ENCODE results near the gene FBXL14. TPM values are rescaled to one million over a fixed set of nuclear protein-coding genes. Genes with fewer than 3 reads are reported as not detected.

The FBXL14 gene
- total RNA-seq, 4 donors from 2014 or later: 10.9 to 16.4 (median 13.1) TPM

DNA sequence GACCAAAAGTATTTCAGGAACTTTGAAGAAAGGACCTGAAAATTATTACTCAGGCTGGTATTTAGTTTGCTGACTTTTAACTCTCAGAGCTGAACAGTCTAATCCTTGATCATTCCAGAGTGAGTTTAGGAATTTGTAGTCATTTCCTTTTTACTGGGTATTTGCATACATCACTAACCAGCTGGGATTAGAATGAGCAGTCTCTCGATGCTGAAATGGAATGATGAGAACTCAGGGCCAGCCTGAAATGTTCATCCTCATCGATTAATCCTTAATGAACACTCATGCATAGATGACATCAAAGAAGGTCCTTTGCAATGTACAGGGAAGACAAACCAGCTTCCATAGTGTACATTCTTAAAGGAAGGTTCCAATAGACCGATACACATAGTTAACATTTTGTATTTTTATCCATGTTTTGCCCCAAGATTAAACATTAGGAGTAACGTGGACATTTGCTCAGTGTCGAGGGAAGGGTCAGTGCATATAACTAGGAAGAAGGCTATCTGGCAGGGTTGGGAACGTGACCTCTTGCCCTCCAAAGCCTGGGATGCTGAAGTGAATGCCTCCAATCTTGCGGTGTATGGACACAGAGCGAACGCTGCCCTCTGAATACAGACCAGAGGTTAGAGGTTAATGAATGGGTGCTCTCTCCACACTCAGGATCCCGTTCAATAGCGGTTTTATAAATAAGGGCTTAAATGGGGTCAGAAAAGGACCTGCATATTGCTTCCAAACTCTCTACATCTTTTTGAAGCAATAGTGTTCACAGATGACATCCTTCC, 14.5 kb downstream of the FBXL14 start:
- no peaks in the 10 kb centered on the region for H3K9me3 ChIP-seq
- WGBS, 2 donors (ENCODE audit: low coverage in 1 of 2): 77 to 93% methylated on average over 9 to 11 of the region's 11 CpGs
- H3K36me3 ChIP-seq: no peaks in the 10 kb centered on the region
- no peak overlapping the region for H3K27ac ChIP-seq
- no peaks in the 10 kb centered on the region for H3K27me3 ChIP-seq
- no peak overlapping the region for H3K4me3 ChIP-seq
- no peak for ATAC-seq
- TF ChIP-seq, protein P1, sequence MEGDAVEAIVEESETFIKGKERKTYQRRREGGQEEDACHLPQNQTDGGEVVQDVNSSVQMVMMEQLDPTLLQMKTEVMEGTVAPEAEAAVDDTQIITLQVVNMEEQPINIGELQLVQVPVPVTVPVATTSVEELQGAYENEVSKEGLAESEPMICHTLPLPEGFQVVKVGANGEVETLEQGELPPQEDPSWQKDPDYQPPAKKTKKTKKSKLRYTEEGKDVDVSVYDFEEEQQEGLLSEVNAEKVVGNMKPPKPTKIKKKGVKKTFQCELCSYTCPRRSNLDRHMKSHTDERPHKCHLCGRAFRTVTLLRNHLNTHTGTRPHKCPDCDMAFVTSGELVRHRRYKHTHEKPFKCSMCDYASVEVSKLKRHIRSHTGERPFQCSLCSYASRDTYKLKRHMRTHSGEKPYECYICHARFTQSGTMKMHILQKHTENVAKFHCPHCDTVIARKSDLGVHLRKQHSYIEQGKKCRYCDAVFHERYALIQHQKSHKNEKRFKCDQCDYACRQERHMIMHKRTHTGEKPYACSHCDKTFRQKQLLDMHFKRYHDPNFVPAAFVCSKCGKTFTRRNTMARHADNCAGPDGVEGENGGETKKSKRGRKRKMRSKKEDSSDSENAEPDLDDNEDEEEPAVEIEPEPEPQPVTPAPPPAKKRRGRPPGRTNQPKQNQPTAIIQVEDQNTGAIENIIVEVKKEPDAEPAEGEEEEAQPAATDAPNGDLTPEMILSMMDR (IDR thresholded peaks at IDR 0.05): no peak
- TF ChIP-seq POLR2AphosphoS5 (IDR thresholded peaks at IDR 0.05) (no peak), EP300 (IDR thresholded peaks at IDR 0.05) (no peak), POLR2A (IDR thresholded peaks at IDR 0.05) (no peak)
- H3K4me1 ChIP-seq: peaks cover 0 to 46% (median 9%) of the 10 kb centered on the region in 3 donors

DNA sequence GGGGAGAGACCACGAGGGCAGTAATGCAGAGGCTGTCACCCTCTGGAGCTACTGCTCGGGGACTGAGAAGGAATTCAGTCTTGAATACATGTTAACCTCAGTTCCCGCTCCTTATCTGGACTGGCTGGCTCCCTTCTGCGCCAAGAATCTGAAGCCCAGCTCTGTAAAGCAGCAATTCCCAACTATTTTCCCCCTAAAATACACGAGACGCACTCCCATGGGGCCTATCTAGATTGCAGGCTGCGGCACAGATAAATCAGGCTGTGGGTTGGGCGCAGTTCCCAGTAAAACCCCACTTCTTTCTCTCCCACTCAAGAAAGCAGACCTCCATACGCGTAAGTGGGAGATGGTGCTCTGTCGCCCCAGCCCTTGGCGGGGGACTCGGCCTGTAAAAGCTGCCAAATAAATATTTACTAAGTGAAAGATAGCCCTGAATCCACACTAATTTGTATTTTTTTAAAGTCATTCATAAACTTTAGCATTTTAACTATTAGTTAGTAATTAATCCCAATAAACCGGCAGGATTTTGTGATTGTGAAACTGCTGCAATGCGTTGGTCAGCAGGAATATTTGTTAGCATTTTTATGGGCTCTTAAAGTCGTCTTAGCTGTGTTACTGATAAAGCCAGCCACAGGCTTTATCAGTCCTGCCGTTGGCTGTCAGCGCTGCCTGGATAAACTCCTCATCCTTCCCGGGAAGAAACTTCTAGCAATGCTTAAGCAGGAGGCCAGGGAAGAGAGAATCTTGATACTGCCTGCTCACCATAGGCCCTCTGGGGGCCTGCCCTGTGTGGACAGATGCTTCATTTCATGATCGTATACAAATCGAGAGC, 17.8 kb downstream of the FBXL14 start:
- ATAC-seq: peak; percentile 26
- TF ChIP-seq, protein P1 (IDR thresholded peaks at IDR 0.05): no peak
- no peak for TF ChIP-seq POLR2A (IDR thresholded peaks at IDR 0.05)
- TF ChIP-seq EP300 (IDR thresholded peaks at IDR 0.05): no peak
- TF ChIP-seq POLR2AphosphoS5 (IDR thresholded peaks at IDR 0.05): no peak
- H3K36me3 ChIP-seq: no peaks in the 10 kb centered on the region
- peaks cover 0 to 31% (median 9%) of the 10 kb centered on the region in 3 donors for H3K4me1 ChIP-seq
- peak overlapping the region; percentile 13 to 29 for H3K4me3 ChIP-seq
- H3K27me3 ChIP-seq: no peaks in the 10 kb centered on the region
- H3K9me3 ChIP-seq: no peaks in the 10 kb centered on the region
- H3K27ac ChIP-seq: peak overlapping the region; percentile 20 to 71 (median 63)
- WGBS, 2 donors (ENCODE audit: low coverage in 1 of 2): 41 to 49% methylated on average over 5 to 13 of the region's 21 CpGs

DNA sequence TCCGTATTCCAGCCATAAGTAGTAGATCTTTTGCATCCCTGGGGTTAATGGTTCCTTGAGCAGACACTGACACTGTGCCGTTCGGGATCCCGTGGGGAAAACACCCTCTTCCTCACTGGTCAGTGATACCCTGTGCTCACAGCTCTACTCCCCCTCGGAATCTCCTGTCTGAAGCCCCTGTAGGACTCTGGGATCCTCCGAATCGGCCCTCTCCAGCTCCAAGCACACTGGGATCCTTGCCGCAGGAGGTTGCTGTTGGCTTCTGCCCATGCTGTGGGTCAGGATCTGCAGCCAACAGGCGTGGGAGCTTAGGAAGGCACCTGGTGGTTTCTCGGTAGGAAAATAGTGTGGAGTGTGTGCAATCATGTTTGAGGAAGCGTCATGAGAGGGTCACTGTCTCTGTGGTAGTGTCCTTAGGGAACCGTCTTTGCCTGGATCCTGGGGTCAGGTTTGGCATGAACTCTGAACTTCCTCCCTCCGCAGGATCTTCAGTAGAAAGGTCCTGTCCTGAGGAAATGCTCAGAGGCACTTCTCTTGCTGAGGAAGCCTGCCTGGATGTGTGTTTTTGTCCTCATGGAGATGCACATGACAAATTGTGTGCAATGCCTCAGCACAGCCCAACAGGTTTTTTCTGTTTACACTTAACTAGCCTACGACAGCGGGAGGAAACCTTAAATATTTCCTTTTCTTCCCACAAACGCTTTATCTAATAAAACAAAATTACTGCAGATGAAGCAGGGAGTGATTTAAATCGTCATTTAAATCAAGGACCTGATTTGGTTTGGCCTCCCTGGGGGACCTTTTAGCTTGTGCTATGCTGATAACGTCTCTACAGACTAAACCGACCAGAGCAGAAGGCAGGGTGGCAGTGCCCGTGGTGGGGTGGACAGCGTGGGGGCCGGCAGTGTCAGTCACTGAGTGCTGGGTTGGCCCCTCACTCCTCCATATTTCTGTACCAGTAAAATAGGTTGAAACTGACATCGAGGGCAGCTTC, 18.7 kb downstream of the FBXL14 start:
- Histone ChIP-seq H3K36me3 (no peaks in the 10 kb centered on the region), H3K4me1 (peaks cover 0 to 31% (median 9%) of the 10 kb centered on the region in 3 donors), H3K27ac (peak overlapping the region; percentile 20 to 71 (median 63)), H3K27me3 (no peaks in the 10 kb centered on the region), H3K4me3 (peak overlapping the region in 1 of 2 donors; percentile 29), H3K9me3 (no peaks in the 10 kb centered on the region)
- no peak for TF ChIP-seq POLR2A (IDR thresholded peaks at IDR 0.05)
- no peak for TF ChIP-seq EP300 (IDR thresholded peaks at IDR 0.05)
- TF ChIP-seq, protein P1 (IDR thresholded peaks at IDR 0.05): no peak
- no peak for TF ChIP-seq POLR2AphosphoS5 (IDR thresholded peaks at IDR 0.05)
- WGBS, 2 donors (ENCODE audit: low coverage in 1 of 2): 19 to 21% methylated on average over 11 to 15 of the region's 23 CpGs
- peak; percentile 17 for ATAC-seq

DNA sequence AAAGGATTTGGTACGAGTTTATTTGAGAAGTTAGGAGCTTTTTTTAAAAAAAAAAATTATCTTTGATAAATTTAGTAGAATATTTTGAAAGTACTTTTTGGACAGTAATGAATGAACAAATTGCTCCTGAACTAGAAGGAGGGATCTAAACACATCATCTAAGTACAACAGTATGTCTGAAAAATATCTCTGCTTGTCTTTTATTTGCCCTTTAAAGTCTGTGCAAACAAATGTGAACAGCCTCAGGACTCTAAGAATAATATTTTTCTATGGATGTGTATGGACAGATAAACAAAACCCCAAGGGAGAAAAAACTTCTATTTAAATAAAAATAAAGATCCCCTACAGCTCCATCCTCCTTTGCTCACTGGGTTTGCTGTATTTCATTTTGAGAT, 19.5 kb downstream of the FBXL14 start:
- no peaks in the 10 kb centered on the region for H3K9me3 ChIP-seq
- no peak for ATAC-seq
- no peaks in the 10 kb centered on the region for H3K27me3 ChIP-seq
- no peak overlapping the region for H3K27ac ChIP-seq
- TF ChIP-seq, protein P1 (IDR thresholded peaks at IDR 0.05): no peak
- TF ChIP-seq EP300 (IDR thresholded peaks at IDR 0.05) (no peak), POLR2A (IDR thresholded peaks at IDR 0.05) (no peak), POLR2AphosphoS5 (IDR thresholded peaks at IDR 0.05) (no peak)
- no peak overlapping the region for H3K4me3 ChIP-seq
- no peaks in the 10 kb centered on the region for H3K36me3 ChIP-seq
- 13 to 44% methylated on average over 1 of the region's 1 CpG for WGBS, 2 donors (ENCODE audit: low coverage in 1 of 2)
- peaks cover 0 to 31% (median 9%) of the 10 kb centered on the region in 3 donors for H3K4me1 ChIP-seq

Measured in gastroesophageal sphincter (tissue), 4 donors.